ENCODE results near the gene TTC32.

Gene TTC32

GRCh38 chr2:19848029-19848750, 53.6 kb downstream of the TTC32 start:
- DNase-seq: no peak

DNA sequence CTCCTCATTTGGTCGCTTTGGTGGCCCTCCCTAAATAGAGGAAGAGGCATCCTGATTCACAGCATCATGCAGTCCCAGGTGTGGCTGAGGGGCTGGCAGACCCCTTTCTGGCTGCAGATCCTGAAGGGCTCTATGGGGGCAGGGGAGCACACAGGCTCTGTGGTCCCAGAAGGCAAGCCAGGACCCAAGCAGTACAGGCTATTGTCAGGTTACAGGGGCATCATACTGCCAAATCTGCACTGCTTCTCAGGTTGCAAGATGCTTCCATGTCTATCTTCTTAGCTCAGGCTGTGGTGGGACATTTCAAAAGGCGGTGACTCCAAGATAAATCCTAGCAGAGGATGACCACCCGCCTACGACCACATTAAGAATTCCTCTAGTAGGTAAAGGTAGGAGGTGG, 54.3 kb downstream of the TTC32 start:
- no peak for DNase-seq
